SJSA1 (cell line): Measurements from ENCODE around the gene ECEL1. TPM values are rescaled to one million over a fixed set of nuclear protein-coding genes. Genes with fewer than 3 reads are reported as not detected.
"Not testable (repeated sequence)": the region's sequence is repeated elsewhere in the genome, so short reads cannot be mapped to it uniquely, and the experiment has no call there.

Source experiments
- DNase-seq, 2 experiments: peaks; one replicate each; pipeline ENCODE4 v3.0.0-alpha.2; 2015 to 2020; ENCODE audit warnings: low spot score in 2 of 2, low read depth in 1 of 2
- H3K27ac ChIP-seq: fragments of 250-450 bp; sonication (Bioruptor Pico); 2 replicates; pipeline ENCODE4 v1.5.1; 2020; ENCODE audit warnings: mild to moderate bottlenecking, moderate library complexity
- H3K27me3 ChIP-seq: fragments of 250-450 bp; sonication (Bioruptor Pico); replicated peaks from 2 replicates; pipeline ENCODE4 v1.5.1; 2020; ENCODE audit warnings: mild to moderate bottlenecking, moderate library complexity
- H3K36me3 ChIP-seq: fragments of 250-450 bp; sonication (Bioruptor Pico); 2 replicates; pipeline ENCODE4 v1.5.1; 2020; ENCODE audit warnings: mild to moderate bottlenecking
- H3K4me1 ChIP-seq: fragments of 250-450 bp; sonication (Bioruptor Pico); replicated peaks from 2 replicates; pipeline ENCODE4 v1.6.1; 2021; ENCODE audit warnings: mild to moderate bottlenecking
- H3K4me3 ChIP-seq: fragments of 250-450 bp; sonication (Bioruptor Pico); 2 replicates; pipeline ENCODE4 v1.5.1; 2020; ENCODE audit warnings: mild to moderate bottlenecking
- H3K9me3 ChIP-seq: fragments of 250-450 bp; sonication (Bioruptor Pico); replicated peaks from 2 replicates; pipeline ENCODE4 v1.5.1; 2020; ENCODE audit warnings: mild to moderate bottlenecking
- total RNA-seq: library from RNA; depleted of rRNA; stranded (reverse); fragments of >200 nt; shearing (Covaris generic); gene quantifications from 2 replicates; pipeline ENCODE4 v1.2.3, GENCODE V29; 2014; rRNA removed

Gene ECEL1, protein sequence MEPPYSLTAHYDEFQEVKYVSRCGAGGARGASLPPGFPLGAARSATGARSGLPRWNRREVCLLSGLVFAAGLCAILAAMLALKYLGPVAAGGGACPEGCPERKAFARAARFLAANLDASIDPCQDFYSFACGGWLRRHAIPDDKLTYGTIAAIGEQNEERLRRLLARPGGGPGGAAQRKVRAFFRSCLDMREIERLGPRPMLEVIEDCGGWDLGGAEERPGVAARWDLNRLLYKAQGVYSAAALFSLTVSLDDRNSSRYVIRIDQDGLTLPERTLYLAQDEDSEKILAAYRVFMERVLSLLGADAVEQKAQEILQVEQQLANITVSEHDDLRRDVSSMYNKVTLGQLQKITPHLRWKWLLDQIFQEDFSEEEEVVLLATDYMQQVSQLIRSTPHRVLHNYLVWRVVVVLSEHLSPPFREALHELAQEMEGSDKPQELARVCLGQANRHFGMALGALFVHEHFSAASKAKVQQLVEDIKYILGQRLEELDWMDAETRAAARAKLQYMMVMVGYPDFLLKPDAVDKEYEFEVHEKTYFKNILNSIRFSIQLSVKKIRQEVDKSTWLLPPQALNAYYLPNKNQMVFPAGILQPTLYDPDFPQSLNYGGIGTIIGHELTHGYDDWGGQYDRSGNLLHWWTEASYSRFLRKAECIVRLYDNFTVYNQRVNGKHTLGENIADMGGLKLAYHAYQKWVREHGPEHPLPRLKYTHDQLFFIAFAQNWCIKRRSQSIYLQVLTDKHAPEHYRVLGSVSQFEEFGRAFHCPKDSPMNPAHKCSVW
- total RNA-seq, result not detected in 2 replicates

DNA sequence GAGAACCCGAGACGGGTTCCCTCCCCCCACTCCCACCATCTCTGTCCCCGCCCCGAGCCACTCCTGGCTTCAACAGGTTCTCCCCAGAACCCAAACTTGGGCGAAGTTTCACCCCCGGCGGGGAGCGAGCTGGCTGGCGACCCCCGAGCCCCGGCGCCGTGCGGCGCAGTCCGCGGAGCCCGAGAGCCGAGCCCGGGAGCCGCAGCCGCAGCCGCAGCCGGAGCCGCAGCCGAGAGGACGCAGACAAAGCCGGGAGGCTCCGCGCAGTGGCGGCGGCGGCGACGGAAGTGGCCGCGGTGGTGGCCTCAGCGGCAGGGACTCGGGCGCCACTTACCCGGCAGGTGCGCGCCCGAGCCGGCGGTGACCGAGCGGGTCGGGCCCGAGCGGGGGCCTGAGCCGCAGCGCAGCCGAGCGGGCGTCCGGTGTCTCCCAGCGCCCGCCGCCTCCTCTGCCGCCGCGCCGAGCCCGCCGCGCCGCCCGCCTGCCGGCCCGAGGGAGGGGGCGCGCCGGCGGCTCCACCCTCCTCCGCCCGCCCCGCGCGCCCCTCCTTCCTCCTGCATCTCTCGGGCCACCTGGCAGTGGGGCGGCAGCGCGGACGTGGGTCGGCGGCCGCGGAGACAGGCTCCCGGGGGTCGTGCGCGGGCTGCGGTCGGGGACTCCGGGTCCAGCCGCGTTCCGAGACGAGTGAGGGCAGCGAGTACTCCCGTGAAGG lies at the start of gene ECEL1:
Gene ECEL1 (minus strand): TSS at position 450 of the 712 bp plus-strand sequence. CDS start 1,181 bp downstream, outside the sequence.
- Histone ChIP-seq H3K27me3 (peaks cover 56% of the 10 kb centered on the region), H3K4me3 (no peak within 1 kb of the TSS), H3K9me3 (no peaks in the 10 kb centered on the region), H3K36me3 (no peaks in the 10 kb centered on the region), H3K27ac (no peak within 1 kb of the TSS), H3K4me1 (0 out of 2 replicates have a peak, but pooled peaks cover 4% of the 10 kb centered on the region)
- DNase-seq, result no peak

DNA sequence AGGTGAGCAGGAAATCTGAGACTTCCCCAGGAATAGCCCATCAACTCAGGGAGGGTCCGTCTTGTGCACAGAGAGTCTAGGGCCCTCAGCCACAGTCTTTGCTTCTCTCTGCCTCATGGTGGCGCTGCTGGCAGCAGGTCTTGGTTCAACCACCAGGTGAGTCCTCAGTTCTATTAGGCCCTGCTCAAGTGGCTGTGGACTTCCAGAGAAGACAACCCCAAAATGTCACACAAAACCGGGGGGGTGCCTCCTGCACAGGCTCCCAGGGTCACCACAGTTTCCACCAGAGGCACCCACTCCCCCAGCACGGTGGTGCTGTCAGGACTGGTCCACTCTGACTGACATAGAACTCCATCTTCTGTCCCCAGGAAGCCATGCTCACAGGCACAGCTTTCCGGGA lies 49.4 kb upstream of the ECEL1 start:
- H3K27me3 ChIP-seq, result no peaks in the 10 kb centered on the region
- H3K9me3 ChIP-seq, result peaks cover 5% of the 10 kb centered on the region; the same call in 1 of the 2 replicates
- H3K36me3 ChIP-seq, result no peaks in the 10 kb centered on the region
- H3K4me3 ChIP-seq, result no peak overlapping the region
- DNase-seq, result no peak
- H3K4me1 ChIP-seq, result no peaks in the 10 kb centered on the region
- H3K27ac ChIP-seq, result no peak overlapping the region

DNA sequence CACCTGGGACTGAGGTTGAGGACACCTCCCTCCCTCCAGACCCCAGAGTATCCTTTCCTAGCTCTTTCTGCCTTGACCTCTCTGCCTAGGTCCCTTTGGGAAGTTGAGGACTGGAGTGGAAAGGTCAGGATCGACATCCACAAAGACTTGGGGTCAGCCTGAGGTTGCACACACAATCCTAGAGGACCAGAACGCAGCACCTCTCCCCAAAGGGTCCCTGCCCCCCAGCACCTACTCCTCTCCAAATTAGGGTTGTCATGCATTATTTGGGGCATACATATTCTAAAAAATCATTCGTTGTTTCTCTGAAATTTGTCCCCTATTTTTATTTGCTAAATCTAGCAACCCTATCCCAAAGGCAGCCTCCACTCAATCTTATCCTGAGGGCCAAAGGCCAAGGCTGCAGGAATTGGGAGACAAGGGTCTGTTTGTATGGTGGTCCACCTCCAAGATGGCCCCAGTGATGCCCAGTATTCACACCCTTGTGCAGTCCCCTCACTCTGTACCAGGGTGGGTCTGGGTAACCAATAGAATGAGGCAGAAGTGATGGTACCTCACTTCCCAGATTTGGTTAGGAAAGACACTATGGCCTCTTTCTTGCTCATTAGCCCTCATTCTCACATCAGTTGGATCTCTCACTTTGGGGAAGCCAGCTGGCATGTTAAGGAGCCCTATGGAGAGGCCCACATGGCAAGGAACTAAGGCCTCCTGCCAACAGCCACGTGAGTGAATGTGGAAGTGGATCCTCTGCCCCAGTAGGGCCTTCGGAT lies 48.3 kb upstream of the ECEL1 start:
- Histone ChIP-seq H3K27ac (no peak overlapping the region), H3K9me3 (peaks cover 5% of the 10 kb centered on the region; the same call in 1 of the 2 replicates), H3K27me3 (no peaks in the 10 kb centered on the region), H3K4me3 (no peak overlapping the region), H3K36me3 (no peaks in the 10 kb centered on the region), H3K4me1 (no peaks in the 10 kb centered on the region)
- DNase-seq, result no peak

DNA sequence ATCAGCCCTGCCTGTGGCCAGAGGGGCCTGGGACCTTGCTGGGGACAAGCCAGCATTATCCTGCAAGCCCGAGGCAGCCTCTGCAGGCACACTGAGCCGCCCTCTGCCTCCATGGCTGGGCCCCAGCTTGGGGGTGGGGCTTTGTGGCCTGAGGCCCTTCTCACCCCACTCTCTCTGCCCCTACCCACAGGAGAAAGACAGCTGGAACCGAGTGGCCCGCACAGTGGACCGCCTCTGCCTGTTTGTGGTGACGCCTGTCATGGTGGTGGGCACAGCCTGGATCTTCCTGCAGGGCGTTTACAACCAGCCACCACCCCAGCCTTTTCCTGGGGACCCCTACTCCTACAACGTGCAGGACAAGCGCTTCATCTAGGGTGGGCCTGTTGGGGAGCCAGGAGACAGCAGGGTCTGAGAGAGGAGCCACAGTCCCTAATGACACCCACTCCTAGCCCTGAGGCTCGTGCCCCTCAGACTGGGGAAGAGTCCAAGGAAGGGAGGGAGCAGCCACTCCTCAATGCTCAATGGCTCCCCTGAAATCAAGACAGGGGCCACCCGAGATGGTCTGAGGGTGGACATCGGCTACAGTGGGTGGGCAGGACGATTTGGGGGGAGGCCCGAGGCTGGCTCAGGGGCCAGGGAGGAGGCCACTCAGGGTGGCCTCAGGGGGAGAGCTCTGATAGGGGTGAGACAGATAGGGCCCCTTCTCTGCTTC lies 47.5 kb upstream of the ECEL1 start:
- DNase-seq, result no peak
- Histone ChIP-seq H3K9me3 (peaks cover 5% of the 10 kb centered on the region; the same call in 1 of the 2 replicates), H3K4me3 (no peak overlapping the region), H3K27me3 (no peaks in the 10 kb centered on the region), H3K27ac (no peak overlapping the region), H3K4me1 (no peaks in the 10 kb centered on the region), H3K36me3 (no peaks in the 10 kb centered on the region)

DNA sequence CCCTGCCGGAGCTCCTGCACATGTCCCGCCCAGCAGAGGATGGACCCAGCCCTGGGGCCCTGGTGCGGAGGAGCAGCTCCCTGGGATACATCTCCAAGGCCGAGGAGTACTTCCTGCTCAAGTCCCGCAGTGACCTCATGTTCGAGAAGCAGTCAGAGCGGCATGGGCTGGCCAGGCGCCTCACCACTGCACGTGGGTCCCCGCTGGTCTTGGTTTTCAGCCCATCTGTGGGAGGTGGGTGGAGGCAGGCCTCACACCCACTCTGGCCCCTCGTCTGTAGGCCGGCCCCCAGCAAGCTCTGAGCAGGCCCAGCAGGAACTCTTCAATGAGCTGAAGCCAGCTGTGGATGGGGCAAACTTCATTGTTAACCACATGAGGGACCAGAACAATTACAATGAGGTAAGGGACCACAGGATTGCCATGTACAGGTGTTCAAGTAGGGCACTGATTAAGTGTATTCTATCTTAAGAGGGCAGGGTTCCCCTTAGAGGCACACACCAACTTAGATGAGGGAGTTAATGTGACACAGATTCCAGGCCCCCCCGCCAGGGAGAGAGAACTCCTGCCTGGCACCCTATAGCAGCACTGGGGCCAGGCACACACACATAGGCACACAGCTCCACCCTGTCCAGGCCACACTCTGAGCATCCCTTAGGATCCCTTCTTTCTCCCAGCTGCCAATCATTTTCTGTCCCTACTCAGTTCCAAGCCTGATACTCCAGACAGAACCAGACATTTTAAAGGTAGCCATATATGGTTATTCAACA lies 46.5 kb upstream of the ECEL1 start:
- H3K36me3 ChIP-seq, result no peaks in the 10 kb centered on the region
- H3K27me3 ChIP-seq, result peaks cover 5% of the 10 kb centered on the region; the same call in 1 of the 2 replicates
- no peak overlapping the region for H3K4me3 ChIP-seq
- H3K4me1 ChIP-seq, result no peaks in the 10 kb centered on the region
- no peak overlapping the region for H3K27ac ChIP-seq
- H3K9me3 ChIP-seq, result peaks cover 5% of the 10 kb centered on the region; the same call in 1 of the 2 replicates
- DNase-seq, result no peak

DNA sequence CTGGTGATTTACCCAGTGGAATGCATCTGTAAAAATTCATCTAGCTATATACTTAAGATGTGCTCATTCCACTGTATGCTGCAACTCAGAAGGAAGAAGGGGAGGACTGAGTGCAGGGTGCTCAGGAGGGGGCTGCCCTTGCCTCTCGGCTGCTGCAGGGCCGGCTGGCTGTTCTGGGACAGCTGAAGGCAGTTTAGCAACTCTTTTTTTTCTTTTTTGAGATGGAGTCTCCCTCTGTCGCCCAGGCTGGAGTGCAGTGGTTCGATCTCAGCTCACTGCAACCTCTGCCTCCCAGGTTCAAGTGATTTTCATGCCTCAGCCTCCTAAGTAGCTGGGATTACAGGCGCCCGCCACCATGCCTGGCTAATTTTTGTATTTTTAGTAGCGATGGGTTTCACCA lies 45.2 kb upstream of the ECEL1 start:
- not testable (repeated sequence) for H3K27me3 ChIP-seq, H3K4me3 ChIP-seq, DNase-seq, H3K27ac ChIP-seq, H3K4me1 ChIP-seq, H3K9me3 ChIP-seq, H3K36me3 ChIP-seq

DNA sequence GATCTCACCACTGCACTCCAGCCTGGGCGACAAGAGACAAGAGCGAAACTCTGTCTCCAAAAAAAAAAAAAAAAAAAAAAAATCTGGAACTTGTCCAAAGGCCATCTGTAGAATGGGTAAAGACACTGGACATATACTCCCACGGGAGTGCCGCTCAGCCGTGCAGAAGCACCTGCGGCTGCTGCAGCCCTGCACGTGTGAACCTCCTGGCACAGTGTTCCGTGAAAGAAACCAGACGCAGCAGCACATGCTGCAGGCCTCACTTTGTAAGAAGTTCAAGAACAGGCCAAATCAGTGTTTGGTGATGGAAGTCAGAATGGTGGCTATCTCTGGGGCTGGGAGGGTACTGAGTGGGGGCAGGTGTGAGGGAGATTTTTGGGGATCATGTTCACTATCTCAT lies 44.8 kb upstream of the ECEL1 start:
- Histone ChIP-seq H3K36me3 (no peaks in the 10 kb centered on the region), H3K4me1 (no peaks in the 10 kb centered on the region), H3K27me3 (peaks cover 7% of the 10 kb centered on the region; the same call in 1 of the 2 replicates), H3K27ac (no peak overlapping the region), H3K9me3 (peaks cover 5% of the 10 kb centered on the region; the same call in 1 of the 2 replicates), H3K4me3 (no peak overlapping the region)
- no peak for DNase-seq

DNA sequence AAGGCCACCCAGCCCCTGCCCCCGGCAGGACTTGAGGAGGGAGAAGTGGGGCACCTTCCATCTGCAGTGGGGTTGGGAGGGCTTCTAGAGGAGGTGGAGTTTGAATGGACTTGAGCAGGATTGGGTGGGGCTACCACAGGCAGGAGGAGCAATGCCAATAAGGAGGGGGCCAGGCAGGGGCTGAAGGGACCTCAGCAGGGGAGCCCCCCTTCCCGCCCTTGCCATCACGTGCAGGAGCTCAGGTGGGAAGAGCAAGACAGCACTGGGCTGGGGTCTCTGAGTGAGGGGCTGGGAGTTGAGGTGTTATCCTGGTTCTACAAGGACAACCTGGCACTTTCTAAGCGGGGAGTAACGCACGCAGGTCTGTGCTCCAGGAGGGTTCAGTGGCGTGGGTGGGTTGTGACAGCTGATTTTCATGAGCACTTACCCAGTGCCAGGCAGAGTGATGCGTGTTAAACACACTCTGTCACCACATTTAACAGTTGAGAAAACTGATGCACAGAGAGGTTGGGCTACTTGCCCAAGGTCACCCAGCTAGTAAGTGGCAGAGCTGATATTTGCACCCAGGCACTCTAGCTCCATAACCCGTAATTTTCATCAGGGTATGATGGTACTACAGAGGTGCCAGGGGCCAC lies 43.1 kb upstream of the ECEL1 start:
- Histone ChIP-seq H3K27ac (no peak overlapping the region), H3K36me3 (no peaks in the 10 kb centered on the region), H3K27me3 (peaks cover 7% of the 10 kb centered on the region; the same call in 1 of the 2 replicates), H3K4me3 (no peak overlapping the region), H3K9me3 (no peaks in the 10 kb centered on the region; the same call in 1 of the 2 replicates), H3K4me1 (no peaks in the 10 kb centered on the region)
- DNase-seq, result no peak

DNA sequence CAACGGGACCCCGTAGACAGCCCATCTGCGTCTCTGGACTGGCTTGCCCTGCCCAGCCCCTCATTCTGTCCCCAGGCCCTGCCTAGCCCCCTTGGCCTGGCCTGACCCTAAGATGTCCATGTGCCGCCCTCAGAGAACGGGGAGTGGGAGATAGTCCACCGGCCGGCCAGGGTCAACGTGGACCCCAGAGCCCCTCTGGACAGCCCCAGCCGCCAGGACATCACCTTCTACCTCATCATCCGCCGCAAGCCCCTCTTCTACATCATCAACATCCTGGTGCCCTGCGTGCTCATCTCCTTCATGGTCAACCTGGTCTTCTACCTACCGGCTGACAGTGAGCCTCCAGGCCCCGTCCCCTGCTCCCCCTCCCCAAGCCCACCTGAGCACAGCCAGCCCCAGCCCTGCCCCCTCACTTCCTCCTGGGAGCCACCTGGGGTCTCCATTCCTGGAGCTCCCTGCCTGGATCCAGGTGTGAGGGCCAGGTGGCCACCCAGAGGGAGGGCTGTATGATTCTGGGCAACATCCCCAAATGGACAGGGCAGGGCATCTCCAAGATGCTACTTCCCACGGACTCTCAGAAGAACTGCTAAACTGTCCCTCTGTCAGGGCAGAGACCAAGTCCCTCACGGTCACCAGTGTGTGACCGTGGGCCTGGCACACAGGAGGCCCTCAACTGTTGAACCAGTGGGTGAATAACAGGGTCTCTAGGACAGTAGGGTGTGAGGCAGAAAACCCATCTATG lies 42.3 kb upstream of the ECEL1 start:
- H3K4me1 ChIP-seq, result no peaks in the 10 kb centered on the region
- no peaks in the 10 kb centered on the region for H3K36me3 ChIP-seq
- no peak overlapping the region for H3K27ac ChIP-seq
- H3K27me3 ChIP-seq, result peaks cover 12% of the 10 kb centered on the region
- H3K4me3 ChIP-seq, result no peak overlapping the region
- H3K9me3 ChIP-seq, result no peaks in the 10 kb centered on the region
- DNase-seq, result no peak

DNA sequence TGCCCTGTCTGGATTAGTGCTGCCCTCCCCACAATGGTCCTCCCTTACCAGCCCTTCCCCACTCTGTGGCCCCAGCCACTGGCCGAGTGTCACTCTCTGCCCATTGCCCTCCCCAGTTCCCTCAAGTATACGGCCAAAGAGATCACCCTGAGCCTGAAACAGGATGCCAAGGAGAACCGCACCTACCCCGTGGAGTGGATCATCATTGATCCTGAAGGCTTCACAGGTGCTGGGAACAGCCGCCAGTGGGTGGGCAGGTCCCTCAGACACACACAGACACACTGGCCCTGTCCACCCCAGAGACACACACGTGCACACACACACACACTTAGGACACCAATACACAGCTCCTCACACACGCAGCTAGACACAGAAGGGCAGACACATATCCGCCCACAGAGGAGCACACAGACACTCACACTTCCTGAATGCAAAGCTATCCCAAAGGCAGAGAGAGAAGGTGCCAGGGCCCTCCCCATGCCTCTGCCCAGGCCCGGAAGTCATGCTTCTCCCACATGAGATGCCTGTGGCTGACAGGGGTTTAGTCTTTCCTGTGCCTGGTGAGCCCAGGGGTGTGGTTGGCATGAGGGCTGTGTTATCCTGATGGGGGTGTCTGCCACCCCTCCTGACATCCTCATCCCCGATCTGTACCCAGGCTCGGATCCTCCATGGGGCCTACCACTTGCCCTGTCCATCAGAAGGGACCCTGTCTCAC lies 41.3 kb upstream of the ECEL1 start:
- H3K9me3 ChIP-seq, result no peaks in the 10 kb centered on the region
- no peak for DNase-seq
- peaks cover 6% of the 10 kb centered on the region for H3K4me1 ChIP-seq
- peaks cover 21% of the 10 kb centered on the region for H3K27me3 ChIP-seq
- no peak overlapping the region for H3K4me3 ChIP-seq
- H3K36me3 ChIP-seq, result no peaks in the 10 kb centered on the region
- no peak overlapping the region for H3K27ac ChIP-seq
